HepG2 (cell line): ENCODE measurements around the gene TRMT2A. TPM values are rescaled to one million over a fixed set of nuclear protein-coding genes. Genes with fewer than 3 reads are reported as not detected.

ENCODE experiments used
- ASH2L ChIP-seq: fragments of 300-600, 200-600 bp; sonication (generic); IDR thresholded peaks from 2 replicates; pipeline ENCODE4 v1.7.0; 2017; ENCODE audit warnings: low read depth, mild to moderate bottlenecking, moderate library complexity, mixed read lengths, low read length; ENCODE audit not compliant: insufficient read length
- BCL6 ChIP-seq: IDR thresholded peaks from 2 replicates; pipeline ENCODE4 v1.6.1; 2016; ENCODE audit warnings: missing genetic modification reagents, missing compliant biosample characterization
- CHD4 ChIP-seq: fragments of 200-600 bp; sonication (generic); IDR thresholded peaks from 2 replicates; pipeline ENCODE4 v1.7.0; 2017; ENCODE audit warnings: mild to moderate bottlenecking, low read length, borderline replicate concordance
- DNMT3B ChIP-seq: conservative IDR thresholded peaks from 2 replicates; pipeline ENCODE4 v1.6.1; 2016; ENCODE audit warnings: missing biosample characterization, control low read depth
- JARID2 ChIP-seq: sonication (generic); formaldehyde crosslinking; IDR thresholded peaks from 2 replicates; pipeline ENCODE4 v1.8.1; 2023; ENCODE audit warnings: missing genetic modification reagents, inconsistent platforms; ENCODE audit not compliant: insufficient replicate concordance
- NCOA2 ChIP-seq: sonication (generic); formaldehyde crosslinking; IDR thresholded peaks from 2 replicates; pipeline ENCODE4 v1.8.0; 2022; ENCODE audit warnings: inconsistent platforms
- SP1 ChIP-seq, 2 experiments: fragments of 450-650 bp in 1 of 2; sonication (generic) in 1 of 2; formaldehyde crosslinking in 1 of 2; IDR thresholded peaks; 2 replicates each; pipeline versions ENCODE4 v1.4.0 to v1.6.1; 2016 to 2020; ENCODE audit warnings: missing genetic modification reagents in 1 of 2
- SRF ChIP-seq: IDR thresholded peaks from 2 replicates; pipeline ENCODE4 v1.6.1; 2011; ENCODE audit warnings: mild to moderate bottlenecking, low read depth, low read length, moderate library complexity
- SRSF9 ChIP-seq: fragments of 200-400 bp; formaldehyde crosslinking; IDR thresholded peaks from 2 replicates; pipeline ENCODE4 v1.6.1; 2018; ENCODE audit warnings: borderline replicate concordance, mild to moderate bottlenecking, low read depth, low read length; ENCODE audit not compliant: insufficient read depth, poor library complexity, severe bottlenecking
- TAF1 ChIP-seq: sonication (generic); formaldehyde crosslinking; IDR thresholded peaks from 2 replicates; pipeline ENCODE4 v1.4.0; 2020; ENCODE audit warnings: missing genetic modification reagents
- ZEB1 ChIP-seq: IDR thresholded peaks from 2 replicates; pipeline ENCODE4 v1.6.1; 2012; ENCODE audit warnings: mild to moderate bottlenecking, low read depth, inconsistent platforms; ENCODE audit not compliant: insufficient replicate concordance
- ZNF484 ChIP-seq: sonication (generic); formaldehyde crosslinking; IDR thresholded peaks from 2 replicates; pipeline ENCODE4 v1.5.1; 2020; ENCODE audit warnings: mild to moderate bottlenecking, low read depth, missing genetic modification reagents, borderline replicate concordance
- polyA plus RNA-seq, 8 experiments: library from polyadenylated mRNA; depleted of rRNA in 3 of 8; stranded (reverse) in 7 of 8; unstranded in 1 of 8; fragments of >200 nt; fragmentation: Illumina TruSeq in 4 of 8; extraction: Trizol in 4 of 8; gene quantifications; 2 replicates each; pipeline versions ENCODE4 v1.2.1 to v1.2.3, GENCODE V29; 2011 to 2016; ENCODE audit warnings: low read depth in 4 of 8, missing spikeins in 1 of 8, mixed read lengths in 1 of 8; ENCODE audit not compliant: insufficient read depth in 1 of 8
- total RNA-seq, 5 experiments: library from RNA; depleted of rRNA; stranded (reverse); fragments of >200 nt; fragmentation: Illumina TruSeq; extraction: Trizol; gene quantifications; 2 replicates each; pipeline ENCODE4 v1.2.3, GENCODE V29; 2016; ENCODE audit warnings: low read depth in 1 of 5
- TF ChIP-seq, protein P1 (sequence below), 2 experiments: sonication (generic) in 1 of 2; formaldehyde crosslinking in 1 of 2; IDR thresholded peaks; 2 replicates each; pipeline versions ENCODE4 v1.4.0 to v1.6.1; 2018 to 2020; ENCODE audit warnings: missing genetic modification reagents in 2 of 2, borderline replicate concordance in 1 of 2, low read depth in 1 of 2, mild to moderate bottlenecking in 1 of 2, missing biosample characterization in 1 of 2
- TF ChIP-seq, protein P2 (sequence below): sonication (generic); formaldehyde crosslinking; IDR thresholded peaks from 2 replicates; pipeline ENCODE4 v1.5.1; 2020; ENCODE audit warnings: mild to moderate bottlenecking, missing genetic modification reagents, borderline replicate concordance
- TF ChIP-seq, protein P3 (sequence below): sonication (generic); formaldehyde crosslinking; IDR thresholded peaks from 2 replicates; pipeline ENCODE4 v1.4.0; 2020; ENCODE audit warnings: missing genetic modification reagents
- TF ChIP-seq, protein P4 (sequence below): sonication (generic); formaldehyde crosslinking; IDR thresholded peaks from 2 replicates; pipeline ENCODE4 v1.4.0; 2020; ENCODE audit warnings: missing genetic modification reagents, borderline replicate concordance
- TF ChIP-seq, protein P5 (sequence below): sonication (generic); formaldehyde crosslinking; IDR thresholded peaks from 2 replicates; pipeline ENCODE4 v1.8.0; 2022; ENCODE audit warnings: missing genetic modification reagents, mild to moderate bottlenecking, borderline replicate concordance
- TF ChIP-seq, protein P6 (sequence below): IDR thresholded peaks from 2 replicates; pipeline ENCODE4 v1.6.1; 2016; ENCODE audit warnings: control low read depth

TRMT2A gene
- total and polyA plus RNA-seq, 2 of the 13 experiments (the other 11 are each of a cell fraction or from before 2014, with no cell fraction given), result 24.0 to 30.3 TPM

DNA sequence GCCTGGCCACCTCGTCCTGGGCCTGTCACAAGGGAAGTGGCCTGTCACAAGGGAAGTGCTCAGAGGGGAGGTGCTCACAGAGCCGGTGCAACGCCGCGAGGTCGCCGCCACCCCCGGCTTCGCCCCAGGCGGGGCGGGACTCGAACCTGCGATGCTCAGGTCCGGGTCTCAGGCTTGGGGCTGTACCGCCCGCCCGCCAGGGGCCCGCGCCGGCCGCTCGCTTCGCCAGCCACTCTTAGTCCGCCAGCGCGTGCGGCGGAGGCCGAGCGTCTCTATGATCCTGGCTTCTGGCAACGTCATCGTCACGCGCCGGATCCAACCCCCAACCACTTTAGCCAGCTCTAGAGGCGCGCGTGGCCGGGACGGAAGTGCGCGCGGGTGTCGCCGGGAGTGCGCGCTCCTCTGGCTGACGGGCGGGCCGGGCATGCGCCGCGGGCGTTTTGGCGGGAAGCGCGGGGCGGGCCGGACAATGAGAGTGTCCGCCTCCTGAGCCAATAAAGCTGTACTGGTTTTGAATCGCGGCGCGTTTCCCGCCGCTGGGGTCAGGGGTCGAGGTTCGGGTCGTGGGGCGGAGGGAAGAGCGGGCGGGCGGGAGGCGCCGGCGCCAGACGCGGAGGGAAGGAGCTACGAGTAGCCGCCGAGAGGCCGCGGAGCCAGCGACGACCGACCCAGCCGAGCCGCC lies at the start of gene TRMT2A (continued):
- TF ChIP-seq BCL6 (CRISPR knock-in tag) (no peak), SP1 (IDR thresholded peaks at IDR 0.05) (no peak), SP1 (CRISPR knock-in tag; IDR thresholded peaks at IDR 0.05) (peak; percentile 93), SRSF9 (no peak), TAF1 (CRISPR knock-in tag) (peak; percentile 56; the same call in 1 of the 2 replicates), JARID2 (CRISPR knock-in tag) (no peak), NCOA2 (CRISPR knock-in tag) (no peak), ZNF484 (CRISPR knock-in tag) (no peak), ZEB1 (no peak), CHD4 (no peak), DNMT3B (CRISPR knock-in tag) (no peak), ASH2L (peak; percentile 52), SRF (0 out of 2 replicates have a peak, but pooled peaks have one; percentile 12)
- TF ChIP-seq, protein P1, sequence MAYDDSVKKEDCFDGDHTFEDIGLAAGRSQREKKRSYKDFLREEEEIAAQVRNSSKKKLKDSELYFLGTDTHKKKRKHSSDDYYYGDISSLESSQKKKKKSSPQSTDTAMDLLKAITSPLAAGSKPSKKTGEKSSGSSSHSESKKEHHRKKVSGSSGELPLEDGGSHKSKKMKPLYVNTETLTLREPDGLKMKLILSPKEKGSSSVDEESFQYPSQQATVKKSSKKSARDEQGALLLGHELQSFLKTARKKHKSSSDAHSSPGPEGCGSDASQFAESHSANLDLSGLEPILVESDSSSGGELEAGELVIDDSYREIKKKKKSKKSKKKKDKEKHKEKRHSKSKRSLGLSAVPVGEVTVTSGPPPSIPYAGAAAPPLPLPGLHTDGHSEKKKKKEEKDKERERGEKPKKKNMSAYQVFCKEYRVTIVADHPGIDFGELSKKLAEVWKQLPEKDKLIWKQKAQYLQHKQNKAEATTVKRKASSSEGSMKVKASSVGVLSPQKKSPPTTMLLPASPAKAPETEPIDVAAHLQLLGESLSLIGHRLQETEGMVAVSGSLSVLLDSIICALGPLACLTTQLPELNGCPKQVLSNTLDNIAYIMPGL (CRISPR knock-in tag; IDR thresholded peaks at IDR 0.05; ENCODE audit: borderline replicate concordance in 1 of 2, low read depth in 1 of 2), result peak; percentile 79 to 82
- TF ChIP-seq, protein P2, sequence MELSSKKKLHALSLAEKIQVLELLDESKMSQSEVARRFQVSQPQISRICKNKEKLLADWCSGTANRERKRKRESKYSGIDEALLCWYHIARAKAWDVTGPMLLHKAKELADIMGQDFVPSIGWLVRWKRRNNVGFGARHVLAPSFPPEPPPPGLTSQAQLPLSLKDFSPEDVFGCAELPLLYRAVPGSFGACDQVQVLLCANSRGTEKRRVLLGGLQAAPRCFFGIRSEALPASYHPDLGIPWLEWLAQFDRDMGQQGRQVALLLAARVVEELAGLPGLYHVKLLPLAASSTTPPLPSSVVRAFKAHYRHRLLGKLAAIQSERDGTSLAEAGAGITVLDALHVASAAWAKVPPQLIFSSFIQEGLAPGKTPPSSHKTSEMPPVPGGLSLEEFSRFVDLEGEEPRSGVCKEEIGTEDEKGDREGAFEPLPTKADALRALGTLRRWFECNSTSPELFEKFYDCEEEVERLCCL (CRISPR knock-in tag), result no peak
- TF ChIP-seq, protein P3, sequence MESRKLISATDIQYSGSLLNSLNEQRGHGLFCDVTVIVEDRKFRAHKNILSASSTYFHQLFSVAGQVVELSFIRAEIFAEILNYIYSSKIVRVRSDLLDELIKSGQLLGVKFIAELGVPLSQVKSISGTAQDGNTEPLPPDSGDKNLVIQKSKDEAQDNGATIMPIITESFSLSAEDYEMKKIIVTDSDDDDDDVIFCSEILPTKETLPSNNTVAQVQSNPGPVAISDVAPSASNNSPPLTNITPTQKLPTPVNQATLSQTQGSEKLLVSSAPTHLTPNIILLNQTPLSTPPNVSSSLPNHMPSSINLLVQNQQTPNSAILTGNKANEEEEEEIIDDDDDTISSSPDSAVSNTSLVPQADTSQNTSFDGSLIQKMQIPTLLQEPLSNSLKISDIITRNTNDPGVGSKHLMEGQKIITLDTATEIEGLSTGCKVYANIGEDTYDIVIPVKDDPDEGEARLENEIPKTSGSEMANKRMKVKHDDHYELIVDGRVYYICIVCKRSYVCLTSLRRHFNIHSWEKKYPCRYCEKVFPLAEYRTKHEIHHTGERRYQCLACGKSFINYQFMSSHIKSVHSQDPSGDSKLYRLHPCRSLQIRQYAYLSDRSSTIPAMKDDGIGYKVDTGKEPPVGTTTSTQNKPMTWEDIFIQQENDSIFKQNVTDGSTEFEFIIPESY (CRISPR knock-in tag), result peak; percentile 48; the same call in 1 of the 2 replicates
- TF ChIP-seq, protein P4, sequence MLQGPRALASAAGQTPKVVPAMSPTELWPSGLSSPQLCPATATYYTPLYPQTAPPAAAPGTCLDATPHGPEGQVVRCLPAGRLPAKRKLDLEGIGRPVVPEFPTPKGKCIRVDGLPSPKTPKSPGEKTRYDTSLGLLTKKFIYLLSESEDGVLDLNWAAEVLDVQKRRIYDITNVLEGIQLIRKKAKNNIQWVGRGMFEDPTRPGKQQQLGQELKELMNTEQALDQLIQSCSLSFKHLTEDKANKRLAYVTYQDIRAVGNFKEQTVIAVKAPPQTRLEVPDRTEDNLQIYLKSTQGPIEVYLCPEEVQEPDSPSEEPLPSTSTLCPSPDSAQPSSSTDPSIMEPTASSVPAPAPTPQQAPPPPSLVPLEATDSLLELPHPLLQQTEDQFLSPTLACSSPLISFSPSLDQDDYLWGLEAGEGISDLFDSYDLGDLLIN (CRISPR knock-in tag), result peak; percentile 97; the same call in 1 of the 2 replicates
- TF ChIP-seq, protein P5, sequence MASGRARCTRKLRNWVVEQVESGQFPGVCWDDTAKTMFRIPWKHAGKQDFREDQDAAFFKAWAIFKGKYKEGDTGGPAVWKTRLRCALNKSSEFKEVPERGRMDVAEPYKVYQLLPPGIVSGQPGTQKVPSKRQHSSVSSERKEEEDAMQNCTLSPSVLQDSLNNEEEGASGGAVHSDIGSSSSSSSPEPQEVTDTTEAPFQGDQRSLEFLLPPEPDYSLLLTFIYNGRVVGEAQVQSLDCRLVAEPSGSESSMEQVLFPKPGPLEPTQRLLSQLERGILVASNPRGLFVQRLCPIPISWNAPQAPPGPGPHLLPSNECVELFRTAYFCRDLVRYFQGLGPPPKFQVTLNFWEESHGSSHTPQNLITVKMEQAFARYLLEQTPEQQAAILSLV, result peak; percentile 89
- TF ChIP-seq, protein P6, sequence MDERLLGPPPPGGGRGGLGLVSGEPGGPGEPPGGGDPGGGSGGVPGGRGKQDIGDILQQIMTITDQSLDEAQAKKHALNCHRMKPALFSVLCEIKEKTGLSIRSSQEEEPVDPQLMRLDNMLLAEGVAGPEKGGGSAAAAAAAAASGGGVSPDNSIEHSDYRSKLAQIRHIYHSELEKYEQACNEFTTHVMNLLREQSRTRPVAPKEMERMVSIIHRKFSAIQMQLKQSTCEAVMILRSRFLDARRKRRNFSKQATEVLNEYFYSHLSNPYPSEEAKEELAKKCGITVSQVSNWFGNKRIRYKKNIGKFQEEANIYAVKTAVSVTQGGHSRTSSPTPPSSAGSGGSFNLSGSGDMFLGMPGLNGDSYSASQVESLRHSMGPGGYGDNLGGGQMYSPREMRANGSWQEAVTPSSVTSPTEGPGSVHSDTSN (CRISPR knock-in tag), result no peak
